GM12878 (cell line): Measurements from ENCODE around the gene ADCY1. TPM values are rescaled to one million over a fixed set of nuclear protein-coding genes. Genes with fewer than 3 reads are reported as not detected.

Experiments used
- ATAC-seq: fragments of 200-7000 bp; cut with Tn5 transposase; 3 replicates; pipeline ENCODE4 v1.9.1; 2020; ENCODE audit warnings: mild to moderate bottlenecking, moderate library complexity
- BruUV-seq: library from RNA; stranded (reverse); fragments of 400-500 nt; replicated peaks from 2 replicates; lab custom pipeline; 2021; lab: Mats Ljungman, UMichigan
- CTCF ChIA-PET: fragments of 300-600 bp; sonication (Branson Sonifier 250); formaldehyde crosslinking; extraction: SDS; loops from one replicate; lab custom pipeline; 2021; ENCODE audit warnings: inconsistent platforms; lab: Yijun Ruan, JAX
- POLR2A ChIA-PET: fragments of 350-600 bp; formaldehyde crosslinking; extraction: SDS; loops from one replicate; lab custom pipeline; 2021; ENCODE audit warnings: inconsistent platforms; lab: Charles Lee
- RAD21 ChIA-PET: fragments of 300-600 bp; sonication (Branson Sonifier 250); formaldehyde crosslinking; loops from one replicate; lab custom pipeline; 2023; ENCODE audit warnings: antibody characterized with exemption; ENCODE audit not compliant: unreplicated experiment; lab: Charles Lee
- SMC1A ChIA-PET: fragments of 300-600 bp; sonication (Branson Sonifier 250); formaldehyde crosslinking; loops from one replicate; lab custom pipeline; 2023; ENCODE audit not compliant: unreplicated experiment, uncharacterized antibody; lab: Charles Lee
- DNase-seq: peaks from one replicate; pipeline ENCODE4 v3.0.0-alpha.2; 2011; ENCODE audit warnings: low read depth, low spot score
- FAIRE-seq: peaks from 3 replicates; lab custom pipeline; 2011; peaks lifted over from hg19 to GRCh38; lab: Jason Lieb, UNC
- H2AFZ ChIP-seq: 2 replicates; pipeline ENCODE4 v1.6.0; 2011; ENCODE audit warnings: low read depth, low read length, control low read depth; ENCODE audit not compliant: control insufficient read depth
- H3K27ac ChIP-seq: 2 replicates; pipeline ENCODE4 v1.5.1; 2011; ENCODE audit warnings: control low read depth; ENCODE audit not compliant: control insufficient read depth, insufficient read depth
- H3K27me3 ChIP-seq, 2 experiments: replicated peaks in 1 of 2; 2 replicates each; pipeline versions ENCODE4 v1.6.0 to v1.6.1; 2011; ENCODE audit warnings: low read length in 1 of 2; ENCODE audit not compliant: control insufficient read depth in 2 of 2, insufficient read depth in 2 of 2
- H3K36me3 ChIP-seq, 2 experiments: 2 replicates each; pipeline ENCODE4 v1.5.1; 2011; ENCODE audit warnings: low read length in 1 of 2; ENCODE audit not compliant: control insufficient read depth in 2 of 2, insufficient read depth in 2 of 2
- H3K4me1 ChIP-seq: 2 replicates; pipeline ENCODE4 v1.6.1; 2011; ENCODE audit warnings: mild to moderate bottlenecking, low read length, moderate library complexity, mixed read lengths; ENCODE audit not compliant: control insufficient read depth, insufficient read depth
- H3K4me2 ChIP-seq: 2 replicates; pipeline ENCODE4 v1.6.0; 2011; ENCODE audit warnings: control low read depth; ENCODE audit not compliant: control insufficient read depth, insufficient read depth
- H3K4me3 ChIP-seq: fragments of 200-600 bp; sonication (generic); 2 replicates; pipeline ENCODE4 v1.5.1; 2016
- H3K79me2 ChIP-seq: 2 replicates; pipeline ENCODE4 v1.6.0; 2011; ENCODE audit warnings: low read length; ENCODE audit not compliant: control insufficient read depth, insufficient read depth
- H3K9ac ChIP-seq: 2 replicates; pipeline ENCODE4 v1.8.0; 2011; ENCODE audit warnings: low read length, control low read depth, mixed read lengths; ENCODE audit not compliant: control insufficient read depth, insufficient read depth
- H3K9me3 ChIP-seq: replicated peaks from 3 replicates; pipeline ENCODE4 v1.5.1; 2011; ENCODE audit warnings: mild to moderate bottlenecking, low read length; ENCODE audit not compliant: control insufficient read depth, insufficient read depth
- H4K20me1 ChIP-seq: 2 replicates; pipeline ENCODE4 v1.6.0; 2011; ENCODE audit not compliant: control insufficient read depth, insufficient read depth
- EZH2 ChIP-seq: IDR thresholded peaks from 2 replicates; pipeline ENCODE4 v1.6.1; 2012; ENCODE audit warnings: low read depth, mild to moderate bottlenecking, control low read depth, inconsistent platforms, low read length, borderline replicate concordance; ENCODE audit not compliant: control insufficient read depth
- FOS ChIP-seq: IDR thresholded peaks from 3 replicates; pipeline ENCODE4 v1.6.1; 2011; ENCODE audit warnings: borderline replicate concordance; ENCODE audit not compliant: insufficient read length; ENCODE audit errors: extremely low read depth
- POLR2AphosphoS5 ChIP-seq: IDR thresholded peaks from 2 replicates; pipeline ENCODE4 v1.6.1; 2011; ENCODE audit warnings: mild to moderate bottlenecking, low read length, inconsistent platforms
- SIN3A ChIP-seq: IDR thresholded peaks from 2 replicates; pipeline ENCODE4 v1.6.1; 2012; ENCODE audit warnings: low read depth, low read length, improper control_type of control experiment
- SREBF2 ChIP-seq: IDR thresholded peaks from 2 replicates; pipeline ENCODE4 v1.6.1; 2012; ENCODE audit warnings: mild to moderate bottlenecking, low read length
- STAT1 ChIP-seq: fragments of 450-650 bp; conservative IDR thresholded peaks from 2 replicates; pipeline ENCODE4 v1.6.1; 2014; ENCODE audit warnings: antibody characterized with exemption, mild to moderate bottlenecking
- SUZ12 ChIP-seq: fragments of 200-600 bp; sonication (generic); IDR thresholded peaks from one replicate; pipeline ENCODE4 v1.6.1; 2018; ENCODE audit warnings: antibody characterized with exemption, mild to moderate bottlenecking; ENCODE audit not compliant: unreplicated experiment
- YBX1 ChIP-seq: fragments of 450-650 bp; IDR thresholded peaks from 2 replicates; pipeline ENCODE4 v1.6.1; 2016; ENCODE audit warnings: antibody characterized with exemption
- WGBS: methylation state at CpG from one replicate; pipeline ENCODE4 v1.1.6; 2016; ENCODE audit warnings: low lambda C conversion rate; ENCODE audit not compliant: insufficient replicate concordance, insufficient coverage; ENCODE audit errors: missing lambda C conversion rate; 5-methylcytosine and 5-hydroxymethylcytosine counted together
- in situ Hi-C: fragments of 300-500 bp; cut with MboI; formaldehyde crosslinking; loops from 9 replicates; pipeline ENCODE4 v1.14.3; 2018; ENCODE audit warnings: mixed read lengths
- intact Hi-C: fragments of 100-400 bp; cut with micrococcal nuclease; formaldehyde crosslinking; loops from one replicate; pipeline ENCODE4 v1.14.2; 2022; ENCODE audit not compliant: unreplicated experiment
- polyA plus RNA-seq, 11 experiments: library from polyadenylated mRNA; depleted of rRNA in 4 of 11; unstranded in 6 of 11; stranded (reverse) in 5 of 11; fragments of >200 nt; fragmentation: Nextera tagmentation in 4 of 11; fragmentation: Illumina TruSeq in 1 of 11; extraction: Ambion mirVana in 4 of 11; extraction: Trizol in 1 of 11; gene quantifications; 1 replicate in 1 of 11; 2 replicates in 10 of 11; pipeline versions ENCODE4 v1.2.1 to v1.2.3, GENCODE V29; 2011 to 2016; ENCODE audit warnings: inconsistent platforms in 2 of 11, missing spikeins in 2 of 11, low read depth in 1 of 11
- total RNA-seq, 4 experiments: library from RNA; depleted of rRNA in 3 of 4; stranded (reverse); fragments of >200 nt in 3 of 4; fragmentation: Illumina TruSeq in 1 of 4; extraction: Trizol in 1 of 4; gene quantifications; 2 replicates each; pipeline versions ENCODE4 v1.2.1 to v1.2.3, GENCODE V29; 2013 to 2021
- TF ChIP-seq, protein P1 (sequence below): fragments of 450-650 bp; IDR thresholded peaks from 2 replicates; pipeline ENCODE4 v1.6.1; 2018; ENCODE audit warnings: borderline replicate concordance, mild to moderate bottlenecking; ENCODE audit not compliant: partially characterized antibody
- TF ChIP-seq, protein P2 (sequence below): fragments of 450-650 bp; IDR thresholded peaks from 2 replicates; pipeline ENCODE4 v1.6.1; 2014; ENCODE audit warnings: mild to moderate bottlenecking
- TF ChIP-seq, protein P3 (sequence below): fragments of 450-650 bp; IDR thresholded peaks from 2 replicates; pipeline ENCODE4 v1.6.1; 2017; ENCODE audit warnings: low read depth, mild to moderate bottlenecking, moderate library complexity
- TF ChIP-seq, protein P4 (sequence below): IDR thresholded peaks from 2 replicates; pipeline ENCODE4 v1.6.1; 2012; ENCODE audit warnings: improper control_type of control experiment, low read depth, low read length; ENCODE audit not compliant: insufficient replicate concordance

ADCY1 gene
- total and polyA plus RNA-seq, 10 of the 15 experiments (the other 5 are each of a cell fraction or from before 2014, with no cell fraction given), result 0.13 to 1.4 (median 0.45) TPM; not detected in 1

DNA sequence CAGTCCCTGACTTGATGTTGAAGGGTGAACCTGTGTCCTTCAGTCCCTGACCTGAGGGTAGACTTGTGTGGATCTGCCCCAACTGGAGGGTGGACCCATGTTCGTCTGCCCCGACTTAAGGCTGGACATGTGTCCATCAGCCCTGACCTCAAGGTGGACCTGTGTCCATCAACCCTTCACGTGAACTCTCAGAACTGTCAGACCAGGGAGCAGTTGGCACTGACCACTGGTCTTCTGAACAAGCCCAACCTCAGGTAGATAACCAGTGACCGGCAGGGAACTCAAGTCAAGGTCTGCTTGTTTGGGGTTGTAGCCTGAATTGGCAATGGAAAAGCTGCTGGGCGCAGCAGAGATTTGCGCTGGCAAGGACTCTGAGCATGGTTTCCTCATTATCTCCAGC lies 96.5 kb downstream of the ADCY1 start (continued):
- TF ChIP-seq POLR2AphosphoS5 (no peak), STAT1 (no peak), SUZ12 (no peak)
- TF ChIP-seq, protein P1, sequence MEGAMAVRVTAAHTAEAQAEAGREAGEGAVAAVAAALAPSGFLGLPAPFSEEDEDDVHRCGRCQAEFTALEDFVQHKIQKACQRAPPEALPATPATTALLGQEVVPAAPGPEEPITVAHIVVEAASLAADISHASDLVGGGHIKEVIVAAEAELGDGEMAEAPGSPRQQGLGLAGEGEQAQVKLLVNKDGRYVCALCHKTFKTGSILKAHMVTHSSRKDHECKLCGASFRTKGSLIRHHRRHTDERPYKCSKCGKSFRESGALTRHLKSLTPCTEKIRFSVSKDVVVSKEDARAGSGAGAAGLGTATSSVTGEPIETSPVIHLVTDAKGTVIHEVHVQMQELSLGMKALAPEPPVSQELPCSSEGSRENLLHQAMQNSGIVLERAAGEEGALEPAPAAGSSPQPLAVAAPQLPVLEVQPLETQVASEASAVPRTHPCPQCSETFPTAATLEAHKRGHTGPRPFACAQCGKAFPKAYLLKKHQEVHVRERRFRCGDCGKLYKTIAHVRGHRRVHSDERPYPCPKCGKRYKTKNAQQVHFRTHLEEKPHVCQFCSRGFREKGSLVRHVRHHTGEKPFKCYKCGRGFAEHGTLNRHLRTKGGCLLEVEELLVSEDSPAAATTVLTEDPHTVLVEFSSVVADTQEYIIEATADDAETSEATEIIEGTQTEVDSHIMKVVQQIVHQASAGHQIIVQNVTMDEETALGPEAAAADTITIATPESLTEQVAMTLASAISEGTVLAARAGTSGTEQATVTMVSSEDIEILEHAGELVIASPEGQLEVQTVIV, result no peak
- TF ChIP-seq, protein P2, sequence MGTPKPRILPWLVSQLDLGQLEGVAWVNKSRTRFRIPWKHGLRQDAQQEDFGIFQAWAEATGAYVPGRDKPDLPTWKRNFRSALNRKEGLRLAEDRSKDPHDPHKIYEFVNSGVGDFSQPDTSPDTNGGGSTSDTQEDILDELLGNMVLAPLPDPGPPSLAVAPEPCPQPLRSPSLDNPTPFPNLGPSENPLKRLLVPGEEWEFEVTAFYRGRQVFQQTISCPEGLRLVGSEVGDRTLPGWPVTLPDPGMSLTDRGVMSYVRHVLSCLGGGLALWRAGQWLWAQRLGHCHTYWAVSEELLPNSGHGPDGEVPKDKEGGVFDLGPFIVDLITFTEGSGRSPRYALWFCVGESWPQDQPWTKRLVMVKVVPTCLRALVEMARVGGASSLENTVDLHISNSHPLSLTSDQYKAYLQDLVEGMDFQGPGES, result no peak
- TF ChIP-seq, protein P3, sequence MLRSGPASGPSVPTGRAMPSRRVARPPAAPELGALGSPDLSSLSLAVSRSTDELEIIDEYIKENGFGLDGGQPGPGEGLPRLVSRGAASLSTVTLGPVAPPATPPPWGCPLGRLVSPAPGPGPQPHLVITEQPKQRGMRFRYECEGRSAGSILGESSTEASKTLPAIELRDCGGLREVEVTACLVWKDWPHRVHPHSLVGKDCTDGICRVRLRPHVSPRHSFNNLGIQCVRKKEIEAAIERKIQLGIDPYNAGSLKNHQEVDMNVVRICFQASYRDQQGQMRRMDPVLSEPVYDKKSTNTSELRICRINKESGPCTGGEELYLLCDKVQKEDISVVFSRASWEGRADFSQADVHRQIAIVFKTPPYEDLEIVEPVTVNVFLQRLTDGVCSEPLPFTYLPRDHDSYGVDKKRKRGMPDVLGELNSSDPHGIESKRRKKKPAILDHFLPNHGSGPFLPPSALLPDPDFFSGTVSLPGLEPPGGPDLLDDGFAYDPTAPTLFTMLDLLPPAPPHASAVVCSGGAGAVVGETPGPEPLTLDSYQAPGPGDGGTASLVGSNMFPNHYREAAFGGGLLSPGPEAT, result no peak

DNA sequence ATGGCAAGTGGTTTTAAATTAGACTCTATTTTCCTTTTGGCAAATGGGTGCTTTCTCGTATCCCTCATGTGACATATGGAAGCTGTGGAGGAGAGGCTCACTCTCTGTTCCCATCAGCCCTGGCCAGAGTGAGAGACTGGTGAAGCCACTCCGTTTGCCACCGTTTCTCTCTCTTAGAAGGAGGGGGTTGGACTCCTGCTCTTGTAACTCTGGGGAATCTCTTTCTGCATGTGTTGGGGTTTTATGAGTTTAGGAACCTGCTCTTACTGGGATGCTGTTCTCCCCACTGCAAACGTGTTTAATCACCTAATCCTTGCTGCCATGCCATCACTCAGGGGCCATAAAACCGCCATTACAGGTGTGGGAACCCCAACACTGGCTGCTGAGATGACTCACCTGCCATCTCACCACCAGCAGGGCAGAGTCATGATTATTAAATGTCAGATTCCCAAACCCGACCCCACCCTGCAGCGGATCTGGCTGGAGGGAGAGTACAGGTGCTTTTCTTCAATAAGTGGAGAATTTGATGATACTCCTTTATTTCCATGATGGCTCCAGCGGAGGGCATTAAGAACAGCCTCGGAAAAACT lies 103.2 kb downstream of the ADCY1 start:
- ChIA-PET SMC1A (interaction anchor here (1.4 kb wide), 1 partner anchor 14 kb away, joined by 3 read pairs; no protein-coding TSS in a partner anchor), CTCF (no interaction called here), POLR2A (no interaction called here), RAD21 (no interaction called here)
- Histone ChIP-seq H3K4me3 (no peak overlapping the region), H3K27ac (no peak overlapping the region), H3K4me1 (no peaks in the 10 kb centered on the region), H4K20me1 (no peaks in the 10 kb centered on the region), H2AFZ (no peak overlapping the region), H3K27me3 (no peaks in the 10 kb centered on the region), H3K9ac (no peak overlapping the region), H3K36me3 (no peaks in the 10 kb centered on the region), H3K4me2 (no peak overlapping the region), H3K9me3 (no peaks in the 10 kb centered on the region), H3K79me2 (no peaks in the 10 kb centered on the region)
- intact Hi-C loops (no loop called here), in situ Hi-C loops (no loop called here)
- no peak for ATAC-seq
- TF ChIP-seq SREBF2 (no peak), FOS (no peak), SIN3A (no peak), YBX1 (no peak), EZH2 (no peak)
- TF ChIP-seq, protein P4, sequence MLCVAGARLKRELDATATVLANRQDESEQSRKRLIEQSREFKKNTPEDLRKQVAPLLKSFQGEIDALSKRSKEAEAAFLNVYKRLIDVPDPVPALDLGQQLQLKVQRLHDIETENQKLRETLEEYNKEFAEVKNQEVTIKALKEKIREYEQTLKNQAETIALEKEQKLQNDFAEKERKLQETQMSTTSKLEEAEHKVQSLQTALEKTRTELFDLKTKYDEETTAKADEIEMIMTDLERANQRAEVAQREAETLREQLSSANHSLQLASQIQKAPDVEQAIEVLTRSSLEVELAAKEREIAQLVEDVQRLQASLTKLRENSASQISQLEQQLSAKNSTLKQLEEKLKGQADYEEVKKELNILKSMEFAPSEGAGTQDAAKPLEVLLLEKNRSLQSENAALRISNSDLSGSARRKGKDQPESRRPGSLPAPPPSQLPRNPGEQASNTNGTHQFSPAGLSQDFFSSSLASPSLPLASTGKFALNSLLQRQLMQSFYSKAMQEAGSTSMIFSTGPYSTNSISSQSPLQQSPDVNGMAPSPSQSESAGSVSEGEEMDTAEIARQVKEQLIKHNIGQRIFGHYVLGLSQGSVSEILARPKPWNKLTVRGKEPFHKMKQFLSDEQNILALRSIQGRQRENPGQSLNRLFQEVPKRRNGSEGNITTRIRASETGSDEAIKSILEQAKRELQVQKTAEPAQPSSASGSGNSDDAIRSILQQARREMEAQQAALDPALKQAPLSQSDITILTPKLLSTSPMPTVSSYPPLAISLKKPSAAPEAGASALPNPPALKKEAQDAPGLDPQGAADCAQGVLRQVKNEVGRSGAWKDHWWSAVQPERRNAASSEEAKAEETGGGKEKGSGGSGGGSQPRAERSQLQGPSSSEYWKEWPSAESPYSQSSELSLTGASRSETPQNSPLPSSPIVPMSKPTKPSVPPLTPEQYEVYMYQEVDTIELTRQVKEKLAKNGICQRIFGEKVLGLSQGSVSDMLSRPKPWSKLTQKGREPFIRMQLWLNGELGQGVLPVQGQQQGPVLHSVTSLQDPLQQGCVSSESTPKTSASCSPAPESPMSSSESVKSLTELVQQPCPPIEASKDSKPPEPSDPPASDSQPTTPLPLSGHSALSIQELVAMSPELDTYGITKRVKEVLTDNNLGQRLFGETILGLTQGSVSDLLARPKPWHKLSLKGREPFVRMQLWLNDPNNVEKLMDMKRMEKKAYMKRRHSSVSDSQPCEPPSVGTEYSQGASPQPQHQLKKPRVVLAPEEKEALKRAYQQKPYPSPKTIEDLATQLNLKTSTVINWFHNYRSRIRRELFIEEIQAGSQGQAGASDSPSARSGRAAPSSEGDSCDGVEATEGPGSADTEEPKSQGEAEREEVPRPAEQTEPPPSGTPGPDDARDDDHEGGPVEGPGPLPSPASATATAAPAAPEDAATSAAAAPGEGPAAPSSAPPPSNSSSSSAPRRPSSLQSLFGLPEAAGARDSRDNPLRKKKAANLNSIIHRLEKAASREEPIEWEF, result no peak
- 33% methylated on average over 9 of the region's 9 CpGs for WGBS
- FAIRE-seq, result no peak
- DNase-seq, result no peak
- BruUV-seq, result no TSS peak
